Fibroblast of skin of left biceps (primary cell): Measurements from ENCODE around the gene FZD8.
A peak's percentile ranks its signal among the peaks of the same experiment; 100 is the strongest.

ENCODE experiments used
- DNase-seq, 2 experiments: peaks; one replicate each; pipeline ENCODE4 v3.0.0-alpha.2; 2013; ENCODE audit warnings: low read depth in 2 of 2

FZD8 gene

DNA sequence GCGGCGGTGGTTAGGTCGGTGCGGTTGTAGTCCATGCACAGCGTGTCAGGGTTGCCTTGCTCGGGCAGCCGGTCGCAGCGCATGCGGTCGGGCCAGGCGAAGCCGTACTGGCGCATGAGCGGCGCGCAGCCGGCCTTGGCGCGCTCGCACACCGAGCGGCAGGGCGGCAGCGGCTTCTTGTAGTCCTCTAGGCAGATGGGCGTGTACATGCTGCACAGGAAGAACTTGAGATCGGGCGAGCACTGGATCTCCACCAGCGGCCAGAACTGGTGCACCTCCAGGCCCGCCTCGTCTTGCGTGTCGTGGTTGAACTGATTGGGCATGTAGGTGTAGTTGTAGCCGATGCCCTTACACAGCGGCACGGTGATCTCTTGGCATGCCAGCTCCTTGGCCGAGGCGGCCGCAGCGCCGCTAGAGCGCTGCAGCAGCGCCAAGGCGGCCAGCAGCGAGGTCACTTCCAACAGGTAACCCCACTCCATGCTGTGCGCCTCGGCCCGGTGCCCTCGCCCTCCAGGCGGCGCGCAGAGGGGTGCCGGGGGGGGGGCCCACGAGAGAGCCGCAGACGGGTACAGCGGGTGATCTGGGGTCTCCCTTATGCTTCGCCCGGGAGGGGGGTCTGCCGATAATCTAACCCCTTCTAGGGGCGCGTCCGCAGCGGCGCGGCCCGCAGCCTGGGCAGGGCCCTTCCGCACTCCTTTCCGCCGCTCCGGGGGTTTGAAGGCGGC, 983 bp downstream of the FZD8 start:
- peak; percentile 39 for DNase-seq

DNA sequence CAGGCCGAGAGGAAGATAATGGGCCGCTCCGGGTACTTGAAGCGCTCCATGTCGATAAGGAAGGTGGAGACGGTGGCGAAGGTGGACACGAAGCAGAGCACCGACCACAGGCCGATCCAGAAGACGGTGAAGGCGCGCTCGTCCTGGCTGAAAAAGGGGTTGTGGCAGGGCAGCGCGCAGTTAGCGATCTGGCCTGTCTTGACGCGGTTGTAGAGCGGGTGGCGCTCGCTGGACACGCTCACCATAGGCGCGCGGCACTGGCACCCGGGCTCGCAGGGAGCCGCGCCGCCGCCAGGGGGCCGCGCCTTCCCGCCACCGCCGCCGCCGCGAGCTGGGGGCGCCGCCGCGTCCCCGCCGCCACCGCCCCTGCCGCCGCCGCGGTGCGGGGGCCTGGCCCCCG, 1.6 kb downstream of the FZD8 start:
- DNase-seq, result no peak

DNA sequence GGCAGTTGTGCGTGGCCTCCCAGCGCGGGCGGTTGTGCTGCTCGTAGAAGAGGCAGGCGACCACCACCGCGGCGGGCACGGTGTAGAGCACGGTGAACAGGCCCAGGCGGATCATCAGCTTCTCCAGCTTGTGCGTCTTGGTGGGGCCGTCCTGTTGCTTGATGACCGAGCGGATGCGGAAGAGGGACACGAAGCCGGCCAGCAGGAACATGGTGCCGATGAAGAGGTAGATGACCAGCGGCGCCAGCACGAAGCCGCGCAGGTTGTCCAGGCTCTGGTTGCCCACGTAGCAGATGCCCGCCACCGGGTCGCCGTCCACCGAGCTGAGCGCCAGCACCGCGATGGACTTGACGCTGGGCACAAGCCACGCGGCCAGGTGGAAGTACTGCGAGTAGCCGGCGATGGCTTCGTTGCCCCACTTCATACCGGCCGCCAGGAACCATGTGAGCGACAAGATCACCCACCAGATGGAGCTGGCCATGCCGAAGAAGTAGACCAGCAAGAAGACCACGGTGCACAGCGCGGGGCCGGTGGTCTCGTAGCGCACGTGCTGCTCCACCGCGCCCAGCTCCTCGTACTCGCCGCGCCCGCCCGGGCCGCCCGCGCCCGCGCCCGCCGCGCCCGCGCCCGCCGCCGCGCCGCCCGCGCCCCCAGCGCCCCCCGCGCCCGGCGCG, 2.2 kb downstream of the FZD8 start:
- no peak for DNase-seq

DNA sequence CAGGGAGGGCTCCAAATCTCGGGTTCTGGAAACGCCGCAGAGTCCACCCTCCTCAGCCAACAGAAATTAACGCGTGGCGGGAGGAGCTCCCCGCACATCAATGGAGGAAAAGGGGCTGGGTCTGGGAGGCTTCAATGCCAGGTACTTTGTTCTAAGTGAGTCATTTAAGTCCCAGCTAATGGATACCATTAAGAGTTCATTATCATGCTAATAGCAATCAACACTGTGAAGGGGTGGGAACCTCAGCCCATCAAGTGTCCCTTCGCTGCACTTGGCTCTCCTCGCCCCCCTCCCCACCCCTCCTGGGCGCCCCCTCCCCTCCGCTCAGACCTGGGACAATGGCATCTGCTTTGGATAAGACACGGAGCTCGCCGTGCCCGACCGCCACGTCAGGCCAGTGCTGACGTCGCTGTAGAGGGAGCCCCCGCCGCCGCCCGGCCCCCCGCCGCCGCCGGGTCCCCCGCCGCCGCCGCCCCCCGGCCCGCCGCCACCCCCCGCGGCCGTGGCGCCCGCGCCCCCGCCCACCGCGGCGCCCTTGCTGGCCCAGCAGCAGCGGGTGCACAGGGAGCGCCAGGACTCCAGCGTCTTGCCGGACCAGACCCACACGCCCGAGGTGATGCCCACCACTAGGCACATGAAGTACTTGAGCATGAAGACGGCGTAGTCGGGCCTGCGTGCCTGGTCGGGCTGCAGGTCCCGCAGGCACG, 2.9 kb downstream of the FZD8 start:
- no peak for DNase-seq

DNA sequence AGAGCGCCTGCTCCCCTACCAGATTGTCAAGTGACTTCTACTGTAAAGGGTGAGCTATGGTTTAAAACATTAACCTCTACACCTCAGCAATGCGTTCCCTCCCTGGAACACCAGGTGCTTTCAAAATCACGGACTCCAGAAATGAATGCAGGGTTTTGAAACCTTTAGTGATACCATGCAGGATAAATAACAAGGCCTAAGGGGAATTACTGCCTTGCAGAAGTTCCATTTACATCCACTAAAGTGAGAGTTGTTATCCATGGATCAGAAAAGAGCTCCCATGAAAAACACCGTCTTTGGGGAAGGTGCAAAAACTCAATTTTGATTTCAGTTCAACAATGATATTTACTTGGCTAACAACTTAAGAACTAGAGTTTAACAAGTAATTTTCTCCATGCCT, 4.0 kb downstream of the FZD8 start:
- no peak for DNase-seq

DNA sequence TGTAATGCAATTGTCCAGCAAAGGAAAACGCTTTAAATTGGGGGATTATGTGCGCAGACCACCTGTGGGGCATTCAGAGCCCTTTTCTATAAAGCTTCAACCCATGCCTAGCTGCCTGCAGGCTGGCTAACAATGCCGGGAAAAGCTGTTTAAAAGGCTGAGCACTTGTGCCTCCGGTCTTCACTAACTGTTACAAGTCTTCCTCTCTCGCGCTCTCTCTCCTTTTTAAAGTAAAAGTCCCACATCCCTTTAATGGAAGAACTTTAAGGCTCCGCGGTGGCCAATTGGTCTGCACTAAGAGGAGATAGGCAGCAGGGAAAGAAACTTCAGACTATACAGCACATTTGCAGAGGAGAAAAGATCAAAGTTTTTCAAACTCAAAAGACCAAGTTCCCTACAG, 4.6 kb downstream of the FZD8 start:
- no peak for DNase-seq

DNA sequence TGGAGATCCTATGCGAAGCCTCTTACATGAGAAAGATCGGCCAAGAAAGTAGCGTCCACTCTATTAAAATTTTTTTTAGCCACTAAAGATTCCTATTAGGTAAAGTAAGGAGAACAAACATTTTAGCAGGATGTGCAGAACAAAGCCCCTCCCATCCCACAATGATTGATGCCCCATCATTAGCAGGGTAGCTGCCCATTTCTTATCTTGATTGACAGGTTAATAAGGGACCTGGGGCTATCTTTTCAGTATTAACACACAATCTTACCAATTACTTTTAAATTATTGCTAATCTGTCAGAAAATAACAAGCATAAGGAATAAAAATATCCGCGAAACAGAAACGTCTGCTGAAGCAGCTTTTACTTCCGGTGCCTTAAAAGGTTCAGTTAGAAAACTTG, 5.1 kb downstream of the FZD8 start:
- no peak for DNase-seq

DNA sequence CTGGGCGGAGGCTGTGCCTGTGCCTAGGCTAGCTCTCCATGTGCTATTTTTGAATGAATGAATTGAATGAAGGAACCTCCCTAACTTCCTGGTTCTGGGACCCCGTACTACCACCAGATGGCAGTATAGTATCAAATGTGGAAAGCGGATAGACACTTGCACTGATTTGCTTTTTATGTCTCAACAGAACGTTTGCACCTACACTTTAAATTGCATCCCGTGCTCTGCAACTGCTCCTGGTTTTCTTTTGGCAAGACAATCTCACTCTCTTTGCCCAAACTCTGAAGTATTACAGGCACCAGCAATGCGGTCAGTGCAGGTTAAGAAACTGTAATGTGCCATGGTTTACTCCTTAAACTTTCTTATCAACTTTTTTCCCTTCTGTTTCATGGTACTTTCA, 6.5 kb downstream of the FZD8 start:
- DNase-seq, result peak in 1 of 2 experiments; percentile 36

DNA sequence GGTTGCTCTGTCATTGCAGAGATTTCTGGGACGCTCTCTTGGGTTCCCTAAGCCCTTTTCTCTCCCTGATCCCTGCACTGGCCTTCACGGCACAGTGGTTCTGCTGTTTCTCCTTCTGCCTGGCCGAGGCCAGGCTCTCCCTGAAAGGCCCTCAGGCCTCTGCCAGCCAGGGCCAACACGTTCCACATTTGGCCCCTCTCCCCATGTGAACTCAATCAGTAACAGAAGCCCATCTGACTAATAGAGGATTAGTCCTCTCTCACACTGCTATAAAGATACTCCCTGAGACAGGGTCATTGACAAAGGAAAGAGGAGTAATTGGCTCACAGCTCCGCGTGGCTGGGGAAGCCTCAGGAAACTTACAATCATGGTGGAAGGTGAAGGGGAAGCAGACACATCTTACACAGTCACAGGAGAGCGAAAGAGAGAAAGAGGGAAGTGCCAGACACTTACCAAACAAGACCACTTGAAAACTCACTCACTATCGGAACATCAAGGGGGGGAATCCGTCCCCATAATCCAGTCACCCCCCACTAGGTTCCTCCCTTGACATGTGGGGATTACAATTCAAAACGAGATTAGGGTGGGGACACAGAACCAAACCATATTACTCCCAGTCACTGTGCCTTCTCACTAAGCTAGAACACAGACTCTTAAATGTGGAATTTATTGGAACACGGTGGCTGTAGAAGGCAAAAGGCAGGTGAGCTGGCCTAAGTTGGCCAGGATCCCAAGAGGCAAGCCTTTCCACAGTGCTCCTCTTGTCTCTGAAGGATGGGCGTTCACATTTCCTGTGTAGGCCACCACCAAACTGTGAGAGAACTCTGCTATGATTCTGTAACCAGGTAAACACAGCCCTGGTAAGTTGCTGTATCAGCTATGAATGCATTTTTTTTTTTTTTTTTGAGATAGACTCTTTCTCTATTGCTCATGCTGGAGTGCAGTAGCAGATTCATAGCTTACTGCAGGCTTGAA, 8.8 kb downstream of the FZD8 start:
- no peak for DNase-seq

DNA sequence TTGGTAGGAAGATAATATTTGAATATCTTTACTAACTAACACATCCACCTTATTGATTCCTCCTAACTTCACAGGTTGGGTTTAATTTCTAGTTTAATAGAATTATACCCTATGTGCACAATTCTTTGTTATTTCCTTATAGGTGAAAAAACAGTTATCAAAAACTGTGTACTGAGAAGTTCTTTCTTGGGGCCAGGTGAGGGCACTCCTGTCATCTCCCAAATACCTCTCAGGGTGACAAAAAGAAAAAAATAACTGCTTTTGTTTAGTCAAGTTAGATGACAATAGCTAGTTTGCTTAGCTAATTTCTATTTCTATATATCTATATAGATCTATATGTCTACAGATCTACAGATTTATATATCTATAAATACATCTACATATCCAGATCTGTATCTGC, 10.1 kb downstream of the FZD8 start:
- DNase-seq, result no peak

DNA sequence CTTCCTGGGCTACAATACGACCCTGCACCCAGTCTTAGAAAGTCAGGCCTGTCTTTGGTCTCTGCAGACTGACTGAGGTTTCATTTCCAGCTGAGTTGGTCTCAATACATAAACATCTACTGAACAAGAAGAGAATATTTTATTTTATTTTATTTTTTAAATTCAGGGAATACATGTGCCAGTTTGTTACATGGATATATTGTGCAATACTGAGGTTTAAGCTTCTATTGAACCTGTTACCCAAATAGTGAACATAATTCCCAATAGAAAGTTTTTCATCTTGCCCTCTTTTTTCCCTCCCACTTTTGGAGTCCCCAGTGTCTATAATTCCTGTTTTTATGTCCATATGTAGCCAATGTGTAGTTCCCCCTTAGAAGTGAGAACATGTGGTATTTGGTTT, 10.7 kb downstream of the FZD8 start:
- no peak for DNase-seq

DNA sequence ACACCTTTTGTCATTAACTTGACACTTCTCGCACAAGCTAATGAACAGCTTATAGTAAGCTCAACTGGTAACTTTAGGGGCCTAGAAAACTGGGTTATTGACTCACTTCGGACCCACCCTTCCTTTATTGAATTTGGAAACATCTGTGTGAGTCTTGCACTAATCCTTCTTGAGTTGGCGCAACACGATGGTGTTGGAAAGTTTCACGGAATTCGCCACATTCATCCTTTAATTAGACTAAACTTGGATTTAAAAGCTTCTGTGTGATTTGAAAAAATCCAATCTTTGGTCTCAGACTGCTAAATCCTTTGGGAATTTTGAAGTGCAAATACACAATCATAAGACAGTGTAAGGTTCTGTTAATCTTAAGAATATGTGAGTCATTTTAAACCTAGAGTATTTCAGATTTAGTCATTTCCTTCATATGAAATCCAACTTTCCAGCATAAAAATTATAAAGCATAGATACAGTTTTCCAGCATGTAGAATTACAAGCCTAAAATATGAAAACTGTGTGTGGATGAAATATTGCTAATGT, 15.1 kb downstream of the FZD8 start:
- no peak for DNase-seq

DNA sequence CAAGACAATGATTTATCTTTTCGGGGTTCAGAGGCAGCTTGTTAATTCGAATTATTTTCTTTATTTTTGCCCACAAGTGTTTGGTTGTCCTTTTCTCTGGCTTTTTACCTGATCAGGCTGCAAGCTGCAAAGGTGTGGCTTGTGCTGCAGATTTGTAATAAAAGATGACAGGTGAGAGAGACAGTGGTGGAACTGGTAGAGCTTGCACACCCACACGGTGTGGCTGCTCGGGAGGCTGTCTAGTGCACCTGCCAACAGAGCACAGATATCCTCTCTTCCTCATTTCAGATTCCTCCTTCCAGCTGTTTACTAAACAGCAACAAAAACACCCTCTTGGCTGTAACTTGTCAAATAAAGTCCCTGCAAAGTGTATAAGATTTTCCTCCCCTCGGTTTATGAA, 27.8 kb downstream of the FZD8 start:
- no peak for DNase-seq

DNA sequence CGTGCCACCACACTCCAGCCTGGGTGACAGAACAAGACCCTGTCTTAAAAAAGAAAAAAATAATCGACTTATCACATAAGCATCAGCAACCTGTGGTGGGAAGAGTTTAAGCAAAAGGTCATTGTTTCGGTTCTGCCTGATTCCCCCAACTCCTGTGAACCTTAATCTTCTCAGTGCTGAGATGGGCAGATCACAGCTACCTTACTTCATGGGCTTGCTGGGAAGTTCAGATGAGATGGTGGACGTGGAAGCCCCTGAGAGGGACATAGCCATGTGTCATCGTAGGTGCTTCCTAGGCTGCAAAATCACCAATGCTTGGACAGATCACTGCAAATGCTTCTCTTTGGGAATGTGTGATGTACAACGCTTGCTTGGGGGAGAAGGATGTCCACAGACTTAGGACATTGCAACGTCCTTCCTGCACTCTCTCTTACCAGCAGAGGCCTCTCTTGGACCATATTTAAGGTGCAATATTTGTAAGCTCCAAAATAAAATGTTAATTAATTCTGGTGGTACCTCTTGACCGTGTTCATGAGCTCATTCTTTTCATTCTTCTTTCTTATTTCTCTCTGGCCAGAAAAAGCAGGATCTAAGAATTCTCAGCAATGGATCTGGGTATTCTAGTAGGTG, 28.4 kb downstream of the FZD8 start:
- no peak for DNase-seq

DNA sequence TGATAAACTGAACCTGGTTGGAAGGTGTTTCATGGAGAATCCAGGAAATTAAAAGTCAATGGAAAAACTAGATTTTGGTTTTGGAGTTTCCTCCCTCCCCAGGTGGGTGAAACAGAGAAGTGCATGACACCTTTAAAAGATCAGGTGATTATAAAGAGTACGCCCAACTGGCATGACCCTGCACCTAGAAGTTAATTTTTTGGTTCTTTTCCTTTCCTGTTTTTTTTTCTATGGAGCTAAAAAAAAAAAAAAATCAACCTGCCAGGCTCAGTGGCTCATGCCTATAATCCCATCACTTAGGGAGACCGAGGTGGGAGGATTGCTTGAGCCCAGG, 29.0 kb downstream of the FZD8 start:
- DNase-seq, result no peak

DNA sequence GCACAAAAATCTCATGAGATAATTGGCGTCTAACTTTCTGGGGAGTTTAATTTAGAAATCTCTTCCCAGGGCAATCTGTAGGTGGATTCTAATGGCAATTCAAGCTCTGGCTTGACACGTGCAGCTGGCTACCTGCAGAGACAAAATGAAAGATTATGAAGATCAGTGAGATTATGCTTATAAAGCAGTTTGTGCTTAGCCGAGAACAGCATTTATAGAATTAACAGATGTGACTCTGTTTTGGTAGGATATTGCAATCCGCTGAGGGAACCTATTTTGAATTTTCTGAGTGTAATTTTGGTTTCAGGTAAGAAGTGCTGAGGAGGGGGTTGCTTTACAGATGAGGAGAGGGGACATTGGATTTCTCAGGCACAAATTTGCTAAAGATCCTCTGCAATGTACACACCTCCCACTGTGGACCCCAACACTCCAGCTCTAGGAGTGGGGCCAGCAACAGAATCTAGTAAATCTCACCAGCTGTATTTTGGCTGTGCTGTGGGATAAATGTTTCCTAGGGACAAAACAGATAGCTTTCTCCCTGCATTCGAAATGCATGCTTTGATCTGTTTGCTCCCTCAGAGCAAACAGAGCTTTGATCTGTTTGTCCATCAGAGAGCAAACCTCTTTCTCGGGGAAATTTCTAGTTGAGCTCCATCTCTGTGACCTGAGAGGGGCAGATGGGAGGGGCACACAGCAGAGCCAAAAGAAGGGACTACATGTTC, 29.6 kb downstream of the FZD8 start:
- no peak for DNase-seq

DNA sequence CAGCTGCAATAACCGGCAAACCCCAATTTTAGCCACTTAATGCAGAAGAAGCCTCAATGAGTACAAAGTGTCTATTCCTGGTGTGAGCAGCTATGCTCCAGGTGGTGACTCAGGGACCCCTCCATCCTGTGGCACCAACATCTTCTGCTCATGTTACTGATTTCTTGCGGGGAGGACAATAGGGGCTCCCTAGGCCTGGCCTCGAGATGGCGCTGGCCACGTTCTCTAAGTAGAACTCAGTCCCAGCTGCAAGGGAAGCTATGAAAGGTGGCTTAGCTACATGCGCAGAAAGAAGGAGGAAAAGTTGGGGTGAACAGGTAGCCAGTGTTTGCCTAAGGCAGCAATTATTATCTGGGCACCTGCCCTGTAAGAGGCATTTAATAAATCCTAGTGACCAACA, 30.3 kb downstream of the FZD8 start:
- no peak for DNase-seq

DNA sequence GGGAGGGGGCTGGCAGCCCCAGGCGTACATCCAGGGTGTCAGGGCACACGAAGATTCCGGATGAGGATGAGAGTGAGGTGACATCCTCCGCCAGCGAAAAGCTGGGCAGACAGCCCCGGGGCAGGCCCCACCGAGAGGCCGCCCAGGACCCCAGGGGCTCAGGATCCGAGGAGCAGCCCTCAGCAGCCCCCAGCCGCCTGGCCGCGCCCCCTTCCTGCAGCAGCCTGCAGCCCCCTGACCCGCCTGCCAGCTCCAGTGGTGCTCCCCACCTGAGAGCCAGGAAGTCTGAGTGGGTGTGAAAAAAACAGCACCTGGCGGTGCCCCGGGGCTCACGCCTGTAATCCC, 33.8 kb downstream of the FZD8 start:
- DNase-seq, result no peak

DNA sequence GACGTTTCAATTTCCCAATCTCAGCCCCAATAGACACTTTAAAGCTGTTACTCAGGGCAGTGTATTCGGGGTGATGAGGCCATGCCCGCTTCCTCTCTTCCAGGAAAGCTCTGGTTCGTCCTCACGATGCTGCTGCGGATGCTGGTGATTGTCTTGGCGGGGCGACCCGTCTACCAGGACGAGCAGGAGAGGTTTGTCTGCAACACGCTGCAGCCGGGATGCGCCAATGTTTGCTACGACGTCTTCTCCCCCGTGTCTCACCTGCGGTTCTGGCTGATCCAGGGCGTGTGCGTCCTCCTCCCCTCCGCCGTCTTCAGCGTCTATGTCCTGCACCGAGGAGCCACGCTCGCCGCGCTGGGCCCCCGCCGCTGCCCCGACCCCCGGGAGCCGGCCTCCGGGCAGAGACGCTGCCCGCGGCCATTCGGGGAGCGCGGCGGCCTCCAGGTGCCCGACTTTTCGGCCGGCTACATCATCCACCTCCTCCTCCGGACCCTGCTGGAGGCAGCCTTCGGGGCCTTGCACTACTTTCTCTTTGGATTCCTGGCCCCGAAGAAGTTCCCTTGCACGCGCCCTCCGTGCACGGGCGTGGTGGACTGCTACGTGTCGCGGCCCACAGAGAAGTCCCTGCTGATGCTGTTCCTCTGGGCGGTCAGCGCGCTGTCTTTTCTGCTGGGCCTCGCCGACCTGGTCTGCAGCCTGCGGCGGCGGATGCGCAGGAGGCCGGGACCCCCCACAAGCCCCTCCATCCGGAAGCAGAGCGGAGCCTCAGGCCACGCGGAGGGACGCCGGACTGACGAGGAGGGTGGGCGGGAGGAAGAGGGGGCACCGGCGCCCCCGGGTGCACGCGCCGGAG, 34.4 kb downstream of the FZD8 start:
- no peak for DNase-seq

DNA sequence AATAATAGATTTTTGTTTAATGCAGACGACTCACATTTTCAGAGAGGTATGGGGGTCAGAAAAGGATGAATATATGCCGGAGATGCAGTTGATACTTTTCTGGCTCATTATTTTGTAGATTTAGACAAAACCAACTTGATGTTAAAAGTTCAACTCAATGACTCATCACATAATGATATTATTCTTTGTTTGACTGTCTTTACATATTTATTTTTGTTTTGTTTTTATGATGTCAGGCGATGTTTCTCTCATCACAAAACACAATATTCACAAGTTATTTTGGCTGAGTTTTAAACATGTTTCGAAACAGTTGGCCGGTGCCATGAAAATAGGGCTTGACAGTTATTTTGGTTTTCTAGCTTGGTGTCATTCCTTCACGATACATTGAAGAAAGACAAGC, 35.7 kb downstream of the FZD8 start:
- no peak for DNase-seq
